Renal cortex interstitium (tissue), 11 donors: ENCODE data around the gene MIGA1. TPM values are rescaled to one million over a fixed set of nuclear protein-coding genes. Genes with fewer than 3 reads are reported as not detected.

Source experiments
- DNase-seq, 11 donors: peaks; one replicate each; pipeline ENCODE4 v3.0.0-alpha.2; 2013; ENCODE audit warnings: low read depth in 9 of 11, low spot score in 4 of 11; ENCODE audit errors: extremely low read depth in 1 of 11
- polyA plus RNA-seq, 3 donors: library from polyadenylated mRNA; unstranded; fragments of 120-200 nt; gene quantifications; one replicate each; pipeline ENCODE4 v1.2.1, GENCODE V29; 2013; ENCODE audit not compliant: insufficient read length in 3 of 3

Gene MIGA1
- polyA plus RNA-seq, 3 donors: 15.7 to 23.3 (median 21.9) TPM

DNA sequence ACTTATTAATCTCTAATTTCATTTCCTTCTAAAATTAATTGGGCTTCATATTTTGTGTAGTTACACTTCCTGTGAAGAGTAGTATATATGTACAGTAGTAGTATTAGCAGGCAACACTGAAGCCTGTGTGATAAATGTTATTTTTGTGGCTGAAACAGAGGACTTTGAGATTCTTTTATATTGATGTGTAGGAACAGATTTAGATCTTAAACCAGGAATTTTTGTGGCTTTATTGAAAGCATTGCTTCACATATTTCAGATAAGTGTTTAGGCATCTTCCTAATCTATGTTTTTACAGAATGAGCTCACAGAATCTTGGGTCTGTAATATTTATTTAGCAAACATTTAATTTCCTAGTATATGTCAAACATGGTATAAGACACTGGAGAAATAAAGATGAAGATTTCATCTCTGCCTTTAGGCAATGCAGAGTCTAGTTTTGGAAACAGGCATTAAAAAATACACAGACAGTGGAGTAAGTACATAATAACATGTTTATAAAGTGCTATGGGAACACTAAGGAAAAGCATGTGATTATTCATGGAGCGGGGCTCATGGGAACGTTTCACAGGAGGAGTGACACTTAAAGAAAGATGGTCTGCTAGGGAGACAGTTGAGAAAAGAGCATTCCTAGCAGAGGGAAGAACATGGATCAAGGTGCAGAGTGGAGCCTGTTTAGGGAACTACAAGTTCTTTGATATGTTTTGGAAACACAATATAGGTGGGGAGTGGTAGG lies 52.7 kb downstream of the MIGA1 start:
- DNase-seq: no peak

- DNase-seq: peak in 2 of 11 donors; percentile 3 to 15
These were observed 53.5 kb downstream of the MIGA1 start for GRCh38 chr1:77832901-77833300.

GRCh38 chr1:77833521-77834100 lies 54.2 kb downstream of the MIGA1 start:
- DNase-seq: no peak

DNA sequence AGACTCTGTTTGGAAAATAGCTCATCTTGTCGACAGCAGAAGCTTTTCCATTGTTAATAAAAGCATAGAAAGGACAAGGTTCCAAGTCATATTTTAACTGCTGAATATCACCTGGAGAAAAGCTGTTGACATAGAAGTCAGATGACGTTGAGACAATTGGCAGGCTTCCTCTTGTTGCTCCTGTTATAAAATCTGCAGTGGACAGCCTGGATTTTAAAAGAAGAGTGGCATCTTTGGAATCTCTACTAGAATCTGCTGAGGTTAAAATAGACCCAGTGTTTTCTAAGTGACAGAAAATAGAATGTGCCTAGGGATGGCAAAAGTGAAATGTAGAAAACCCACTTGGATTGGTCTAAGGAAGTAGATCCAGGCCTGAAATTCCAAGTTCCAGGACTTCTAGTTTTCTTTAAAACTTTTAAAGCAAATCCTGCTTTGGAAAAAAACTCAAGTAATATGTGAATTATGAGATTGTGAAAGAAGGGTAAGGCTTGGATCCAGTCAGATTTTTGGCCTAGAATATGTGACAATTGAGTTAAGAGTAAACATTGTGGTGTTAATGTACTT lies 55.4 kb downstream of the MIGA1 start:
- no peak for DNase-seq

DNA sequence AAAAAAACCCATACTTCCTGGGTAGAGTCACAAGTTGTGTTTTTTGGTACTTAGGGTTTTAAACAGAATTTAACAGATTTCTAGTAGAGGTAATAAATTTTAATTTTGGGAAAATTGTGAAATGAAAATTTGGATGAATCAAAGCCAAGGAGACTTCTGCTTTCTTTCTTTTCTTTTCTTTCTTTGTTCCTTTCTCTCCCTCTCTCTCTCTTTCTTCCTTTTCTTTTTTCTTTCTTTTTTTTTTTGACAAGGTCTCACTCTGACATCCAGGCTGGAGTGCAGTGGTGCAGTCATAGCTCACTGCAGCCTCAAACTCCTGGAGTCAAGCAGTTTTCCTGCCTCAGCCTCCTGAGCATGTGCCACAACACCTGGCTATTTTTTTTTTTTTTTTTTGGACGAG lies 62.1 kb downstream of the MIGA1 start:
- DNase-seq: no peak

GRCh38 chr1:77845951-77846350 lies 66.5 kb downstream of the MIGA1 start:
- DNase-seq: no peak

GRCh38 chr1:77846966-77847365 lies 67.5 kb downstream of the MIGA1 start:
- DNase-seq: no peak

DNA sequence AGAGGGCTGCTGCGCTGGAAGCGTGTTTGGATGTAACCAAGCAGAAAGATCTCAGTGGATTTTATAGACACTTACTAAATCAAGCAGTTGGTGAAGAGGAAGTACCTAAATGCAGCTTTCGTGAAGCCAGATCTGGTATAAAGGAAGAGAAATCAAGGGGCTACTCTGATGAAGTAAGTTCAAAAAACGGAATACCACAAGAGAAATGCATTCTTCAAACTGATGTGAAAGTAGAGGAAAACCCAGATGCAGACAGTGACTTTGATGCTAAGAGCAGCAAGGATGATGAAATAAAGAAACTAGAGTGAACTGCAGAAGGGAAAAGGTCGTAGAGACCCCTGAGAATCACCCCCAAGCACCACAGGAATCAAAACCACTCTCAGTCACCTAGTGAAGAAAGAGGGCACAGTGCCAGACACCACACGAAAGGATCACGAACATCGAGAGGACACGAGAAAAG lies 68.2 kb downstream of the MIGA1 start:
- no peak for DNase-seq

GRCh38 chr1:77850082-77850481 lies 70.6 kb downstream of the MIGA1 start:
- no peak for DNase-seq

DNA sequence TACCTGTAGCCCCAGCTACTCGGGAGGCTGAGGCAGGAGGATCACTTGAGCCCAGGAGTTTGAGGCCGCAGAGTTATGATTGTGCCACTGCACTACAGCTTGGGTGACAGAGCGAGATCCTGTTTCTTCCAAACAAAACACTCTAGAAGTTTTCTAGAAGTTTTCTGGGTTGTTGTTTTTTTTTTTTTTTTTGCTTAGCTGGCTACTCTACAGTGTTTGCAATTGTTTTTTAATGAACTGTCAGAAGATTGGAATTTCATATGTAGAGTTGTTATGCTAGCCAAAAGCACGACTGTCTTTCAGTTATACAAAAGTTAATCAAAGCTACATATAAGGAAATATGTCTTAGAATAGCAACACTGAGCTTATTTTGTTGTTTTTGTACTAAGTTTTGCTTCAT lies 78.1 kb downstream of the MIGA1 start:
- no peak for DNase-seq

GRCh38 chr1:77858725-77859124 lies 79.3 kb downstream of the MIGA1 start:
- DNase-seq: no peak

GRCh38 chr1:77859248-77859647 lies 79.8 kb downstream of the MIGA1 start:
- no peak for DNase-seq

GRCh38 chr1:77866296-77866695 lies 86.8 kb downstream of the MIGA1 start:
- DNase-seq: no peak

DNA sequence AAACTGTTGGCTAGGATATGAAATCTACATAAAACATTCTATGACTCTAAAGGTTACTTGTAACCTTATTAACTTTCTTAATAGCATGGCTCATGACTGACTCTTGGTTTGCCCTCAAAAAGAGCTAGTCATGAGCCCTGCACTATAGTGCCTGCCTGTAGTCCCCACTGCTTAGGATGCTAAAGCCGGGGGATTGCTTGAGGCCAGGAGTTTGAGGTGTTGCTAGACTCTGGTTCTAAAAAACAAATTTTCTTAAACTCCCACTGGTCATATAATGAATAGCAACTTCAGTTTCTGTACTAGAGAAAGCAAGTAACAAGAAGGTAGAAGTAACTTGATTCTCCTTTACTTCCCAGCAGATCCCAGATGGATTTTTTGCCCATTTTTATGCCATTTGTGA lies 93.2 kb downstream of the MIGA1 start:
- DNase-seq: no peak

GRCh38 chr1:77873461-77873860 lies 94.0 kb downstream of the MIGA1 start:
- no peak for DNase-seq

GRCh38 chr1:77874804-77875445 lies 95.5 kb downstream of the MIGA1 start:
- no peak for DNase-seq

DNA sequence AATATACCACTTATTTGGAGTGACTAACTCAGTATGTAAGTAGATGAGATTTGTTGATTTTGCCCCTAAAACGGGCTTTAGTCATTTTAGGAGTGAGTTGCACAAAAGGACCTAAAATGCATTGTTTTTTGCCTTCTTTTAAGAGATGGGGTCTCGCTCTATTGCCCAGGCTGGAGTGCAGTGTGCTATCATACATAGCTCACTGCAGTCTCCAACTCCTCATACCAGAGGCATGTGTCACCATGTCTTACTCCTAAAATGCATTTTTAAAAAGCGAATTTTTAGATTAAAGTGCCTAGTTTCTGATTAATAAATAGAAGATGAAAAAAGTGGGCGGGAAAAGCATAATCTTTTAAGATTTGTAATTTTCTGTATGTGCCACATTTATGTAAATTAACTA lies 97.4 kb downstream of the MIGA1 start:
- no peak for DNase-seq

GRCh38 chr1:77881061-77881460 lies 101.6 kb downstream of the MIGA1 start:
- DNase-seq: no peak

- no peak for DNase-seq
These were observed 103.0 kb downstream of the MIGA1 start for GRCh38 chr1:77882411-77882810.
